Measurements from ENCODE around the gene CELF1. TPM values are rescaled to one million over a fixed set of nuclear protein-coding genes. Genes with fewer than 3 reads are reported as not detected.

CELF1 gene
- total and polyA plus RNA-seq, 9 of the 15 experiments (the other 6 are each of a cell fraction or from before 2014, with no cell fraction given), result 11.3 to 142 (median 77.4) TPM

- TF ChIP-seq ZNF583 (CRISPR knock-in tag; IDR thresholded peaks at IDR 0.05) (no peak), HMGXB4 (CRISPR knock-in tag; IDR thresholded peaks at IDR 0.05) (peak; percentile 91; the same call in 1 of the 2 replicates), SLC30A9 (CRISPR knock-in tag; IDR thresholded peaks at IDR 0.05) (no peak), ZBED1 (IDR thresholded peaks at IDR 0.05) (peak; percentile 79), TAF1 (IDR thresholded peaks at IDR 0.05; ENCODE audit: control insufficient read depth, extremely low read depth, insufficient read depth, low read length, severe bottlenecking) (peak; percentile 98), ZBTB11 (CRISPR knock-in tag; IDR thresholded peaks at IDR 0.05) (peak; percentile 99 to 100 (median 100)), THAP7 (CRISPR knock-in tag; IDR thresholded peaks at IDR 0.05) (peak; percentile 54; the same call in 1 of the 2 replicates), TAF7 (tag; IDR thresholded peaks at IDR 0.05) (peak; percentile 94), SMARCC2 (IDR thresholded peaks at IDR 0.05; ENCODE audit: low read depth) (no peak), HOXB6 (CRISPR knock-in tag; IDR thresholded peaks at IDR 0.05; ENCODE audit: borderline replicate concordance) (peak; percentile 4; the same call in 1 of the 2 replicates), TFAP4 (CRISPR knock-in tag; IDR thresholded peaks at IDR 0.05; ENCODE audit: borderline replicate concordance) (peak; percentile 93), MAZ (CRISPR knock-in tag; conservative IDR thresholded peaks at IDR 0.05 in 1 of 2, IDR thresholded peaks at IDR 0.05 in 1 of 2) (peak; percentile 90 to 97), ZC3H8 (IDR thresholded peaks at IDR 0.05) (peak; percentile 90; the same call in 1 of the 2 replicates), ZNF124 (CRISPR knock-in tag; IDR thresholded peaks at IDR 0.05) (no peak), PREB (CRISPR knock-in tag; IDR thresholded peaks at IDR 0.05) (peak; percentile 90), ZFX (CRISPR knock-in tag; IDR thresholded peaks at IDR 0.05) (peak; percentile 86), GABPB2 (CRISPR knock-in tag; conservative IDR thresholded peaks at IDR 0.05) (no peak), POLR2AphosphoS2 (IDR thresholded peaks at IDR 0.05; ENCODE audit: low read length) (no peak), ZNF586 (CRISPR knock-in tag; conservative IDR thresholded peaks at IDR 0.05) (no peak)
Observed at GRCh38 chr11:47578524-47579494, 25.9 kb upstream of the CELF1 start, which contains the start of the genes KBTBD4 and NDUFS3 (continued).
